ENCODE measurements around the gene PHLDB2.

DNA sequence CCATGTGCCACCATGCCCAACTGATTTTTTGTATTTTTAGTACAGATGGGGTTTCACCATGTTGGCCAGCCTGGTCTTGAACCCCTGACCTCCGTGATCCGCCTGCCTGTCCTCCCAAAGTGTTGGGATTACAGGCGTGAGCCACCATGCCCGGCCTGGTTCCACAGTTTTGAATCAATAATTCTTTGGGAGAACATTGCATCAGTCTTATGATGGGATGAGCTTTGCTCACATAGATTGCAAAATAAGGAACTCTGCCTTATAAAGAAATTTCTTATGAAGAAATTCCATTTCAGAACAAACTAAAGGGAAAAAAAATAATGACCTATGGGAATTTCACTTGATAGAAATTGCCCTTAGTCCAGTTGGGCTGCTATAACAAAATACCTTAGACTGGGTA, 159.6 kb downstream of the PHLDB2 start:
- TF ChIP-seq, protein P1, sequence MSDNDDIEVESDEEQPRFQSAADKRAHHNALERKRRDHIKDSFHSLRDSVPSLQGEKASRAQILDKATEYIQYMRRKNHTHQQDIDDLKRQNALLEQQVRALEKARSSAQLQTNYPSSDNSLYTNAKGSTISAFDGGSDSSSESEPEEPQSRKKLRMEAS (IDR thresholded peaks at IDR 0.05), result no peak
- TF ChIP-seq, protein P2, sequence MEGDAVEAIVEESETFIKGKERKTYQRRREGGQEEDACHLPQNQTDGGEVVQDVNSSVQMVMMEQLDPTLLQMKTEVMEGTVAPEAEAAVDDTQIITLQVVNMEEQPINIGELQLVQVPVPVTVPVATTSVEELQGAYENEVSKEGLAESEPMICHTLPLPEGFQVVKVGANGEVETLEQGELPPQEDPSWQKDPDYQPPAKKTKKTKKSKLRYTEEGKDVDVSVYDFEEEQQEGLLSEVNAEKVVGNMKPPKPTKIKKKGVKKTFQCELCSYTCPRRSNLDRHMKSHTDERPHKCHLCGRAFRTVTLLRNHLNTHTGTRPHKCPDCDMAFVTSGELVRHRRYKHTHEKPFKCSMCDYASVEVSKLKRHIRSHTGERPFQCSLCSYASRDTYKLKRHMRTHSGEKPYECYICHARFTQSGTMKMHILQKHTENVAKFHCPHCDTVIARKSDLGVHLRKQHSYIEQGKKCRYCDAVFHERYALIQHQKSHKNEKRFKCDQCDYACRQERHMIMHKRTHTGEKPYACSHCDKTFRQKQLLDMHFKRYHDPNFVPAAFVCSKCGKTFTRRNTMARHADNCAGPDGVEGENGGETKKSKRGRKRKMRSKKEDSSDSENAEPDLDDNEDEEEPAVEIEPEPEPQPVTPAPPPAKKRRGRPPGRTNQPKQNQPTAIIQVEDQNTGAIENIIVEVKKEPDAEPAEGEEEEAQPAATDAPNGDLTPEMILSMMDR (IDR thresholded peaks at IDR 0.05; ENCODE audit: control extremely low read depth in 1 of 3, insufficient read depth in 1 of 3, low read depth in 1 of 3, low read length in 3 of 3), result no peak

Data from H1 (cell line).